ENCODE data around the gene WNT6. TPM values are rescaled to one million over a fixed set of nuclear protein-coding genes. Genes with fewer than 3 reads are reported as not detected.

WNT6 gene
- total and polyA plus RNA-seq, 2 of the 8 experiments (the other 6 are each of a cell fraction or from before 2014, with no cell fraction given), result not detected

DNA sequence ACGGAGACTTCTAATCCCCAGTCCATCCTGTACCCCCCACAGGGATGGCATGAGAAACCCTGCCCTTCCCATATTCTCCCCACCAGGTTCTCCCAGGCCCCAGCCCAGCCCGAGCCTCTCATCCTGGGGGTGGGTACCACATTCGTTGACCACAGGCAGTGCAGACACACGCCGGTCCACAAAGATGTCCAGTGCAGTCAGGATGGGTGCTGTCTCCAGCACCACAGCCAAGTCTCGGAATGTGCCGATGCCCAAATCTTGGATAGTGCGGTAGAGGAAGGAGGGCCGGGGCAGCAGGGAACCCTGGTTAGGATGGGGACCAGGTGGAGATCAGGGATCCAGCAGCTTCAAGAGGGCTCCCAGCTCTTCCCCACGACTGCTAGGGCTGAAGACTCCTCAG lies 32.8 kb upstream of the WNT6 start:
- POLR2A ChIA-PET (ENCODE audit: partially characterized antibody), result interaction anchor here (0.6 to 2.3 kb wide), 2 partner anchors 11 to 154 kb away, joined by 3 to 5 read pairs; no protein-coding TSS in a partner anchor

More for the DNA sequence above, 32.8 kb upstream of the WNT6 start:
- Histone ChIP-seq H3K4me2 (ENCODE audit: insufficient read depth in 1 of 2, low read depth in 2 of 2, low read length in 2 of 2) (no peak overlapping the region), H3K79me2 (ENCODE audit: control insufficient read depth in 1 of 2, insufficient read depth in 2 of 2, low read length in 2 of 2) (no peaks in the 10 kb centered on the region), H4K5ac (ENCODE audit: insufficient read length, low read depth, low read length) (no peak overlapping the region), H3K27ac (ENCODE audit: low read depth, low read length) (no peak overlapping the region; the same call in 1 of the 2 replicates), H3K14ac (ENCODE audit: insufficient read length) (no peak overlapping the region), H4K20me1 (replicated peaks in 1 of 2; ENCODE audit: control insufficient read depth in 1 of 2, insufficient read depth in 2 of 2, low read length in 2 of 2) (no peaks in the 10 kb centered on the region), H2BK120ac (replicated peaks; ENCODE audit: low read depth, low read length) (no peak overlapping the region), H3K27me3 (replicated peaks in 1 of 4; ENCODE audit: control insufficient read depth in 3 of 4, extremely low read depth in 1 of 4, insufficient read depth in 3 of 4, low read length in 3 of 4) (0 out of 7 replicates have a peak, but pooled peaks cover 0 to 2% (median 0%) of the 10 kb centered on the region in 4 experiments), H2BK5ac (ENCODE audit: low read depth, low read length) (no peak overlapping the region), H3K4me3 (ENCODE audit: extremely low read depth in 1 of 4, insufficient read depth in 2 of 4, low read depth in 3 of 4, low read length in 4 of 4) (no peak overlapping the region), H3K79me1 (ENCODE audit: low read depth, low read length) (no peaks in the 10 kb centered on the region; the same call in 1 of the 2 replicates), H3K4ac (replicated peaks; ENCODE audit: insufficient read length, low read depth, low read length) (no peak overlapping the region), H2AK5ac (ENCODE audit: low read depth, low read length) (no peak overlapping the region), H2BK20ac (ENCODE audit: low read length) (no peak overlapping the region), H4K8ac (ENCODE audit: extremely low read depth, insufficient read depth, low read length) (no peak overlapping the region), H3K23me2 (ENCODE audit: low read depth, low read length) (peaks cover 2% of the 10 kb centered on the region; the same call in 1 of the 2 replicates), H3K56ac (replicated peaks; ENCODE audit: insufficient read length, low read depth, low read length) (no peak overlapping the region), H2AFZ (ENCODE audit: low read length) (no peak overlapping the region), H3K18ac (ENCODE audit: extremely low read depth, low read length) (no peak overlapping the region), H3K23ac (ENCODE audit: insufficient read length) (no peak overlapping the region), H3K9ac (replicated peaks in 1 of 4; ENCODE audit: extremely low read depth in 1 of 4, low read depth in 3 of 4, low read length in 3 of 4) (no peak overlapping the region), H3K4me1 (replicated peaks in 1 of 4; ENCODE audit: control insufficient read depth in 3 of 4, insufficient read depth in 4 of 4, low read length in 3 of 4) (no peaks in the 10 kb centered on the region; a peak in 1 of 7 replicates), H3K9me3 (ENCODE audit: insufficient read depth in 2 of 2, low read depth in 1 of 2, low read length in 1 of 2) (no peaks in the 10 kb centered on the region), H2BK15ac (ENCODE audit: low read length) (no peak overlapping the region), H2BK12ac (ENCODE audit: low read depth, low read length) (no peak overlapping the region), H4K91ac (replicated peaks; ENCODE audit: insufficient read length, low read length) (no peak overlapping the region), H3K36me3 (ENCODE audit: control insufficient read depth in 2 of 4, insufficient read depth in 4 of 4, low read length in 3 of 4) (no peaks in the 10 kb centered on the region)
- no peak for DNase-seq (ENCODE audit: low read depth in 1 of 2, low spot score in 2 of 2)
- no peak for FAIRE-seq
- no peak for TF ChIP-seq TEAD4 (IDR thresholded peaks at IDR 0.05; ENCODE audit: low read depth, low read length)
- TF ChIP-seq RXRA (IDR thresholded peaks at IDR 0.05; ENCODE audit: insufficient read depth, low read depth, low read length), result no peak
- TF ChIP-seq TAF7 (optimal IDR thresholded peaks at IDR 0.05; ENCODE audit: borderline replicate concordance, low read depth, low read length), result no peak
- TF ChIP-seq BACH1 (IDR thresholded peaks at IDR 0.05; ENCODE audit: low read length), result no peak
- no peak for TF ChIP-seq KDM5A (IDR thresholded peaks at IDR 0.05; ENCODE audit: low read length)
- no peak for TF ChIP-seq POLR2AphosphoS5 (IDR thresholded peaks at IDR 0.05; ENCODE audit: low read depth, low read length)
- no peak for TF ChIP-seq SRF (IDR thresholded peaks at IDR 0.05; ENCODE audit: low read depth, low read length)
- no peak for TF ChIP-seq CHD2 (IDR thresholded peaks at IDR 0.05; ENCODE audit: low read length)
- no peak for TF ChIP-seq POU5F1 (IDR thresholded peaks at IDR 0.05; ENCODE audit: low read depth, low read length)
- TF ChIP-seq JUND (IDR thresholded peaks at IDR 0.05; ENCODE audit: low read length), result no peak
- no peak for TF ChIP-seq SIN3A (conservative IDR thresholded peaks at IDR 0.05 in 1 of 2, IDR thresholded peaks at IDR 0.05 in 1 of 2; ENCODE audit: low read depth in 1 of 2, low read length in 2 of 2)
- 86% methylated on average over 10 of the region's 10 CpGs; no CpG with 5 or more reads in 1 of the 2 experiments for WGBS, 2 experiments (ENCODE audit: extremely low coverage in 1 of 2, insufficient coverage in 1 of 2, insufficient read length in 1 of 2, insufficient replicate concordance in 2 of 2, low coverage in 1 of 2, low lambda C conversion rate in 2 of 2, missing lambda C conversion rate in 1 of 2)
- CTCF ChIA-PET (ENCODE audit: partially characterized antibody), result interaction anchor here (1.3 to 2.5 kb wide), 2 partner anchors 10 to 25 kb away, joined by 4 to 7 read pairs; no protein-coding TSS in a partner anchor
